Measurements from ENCODE around the gene RS1. TPM values are rescaled to one million over a fixed set of nuclear protein-coding genes. Genes with fewer than 3 reads are reported as not detected.

The RS1 gene
- total and polyA plus RNA-seq, 8 donors, result 0.15 to 5.2 (median 0.25) TPM

- peak in 1 of 4 donors; percentile 13 for DNase-seq
- H3K4me3 ChIP-seq, result no peak overlapping the region
- no peaks in the 10 kb centered on the region for H3K9me3 ChIP-seq
- no peaks in the 10 kb centered on the region for H3K27me3 ChIP-seq
- intact Hi-C loops (cut with DNase I), result no loop called here
- no peaks in the 10 kb centered on the region for H3K36me3 ChIP-seq
- no peaks in the 10 kb centered on the region for H3K4me1 ChIP-seq
- H3K27ac ChIP-seq, result peak overlapping the region in 1 of 2 donors; percentile 5
- TF ChIP-seq CTCF (IDR thresholded peaks at IDR 0.05), result no peak
- peak; percentile 82 for ATAC-seq
Observed at GRCh38 chrX:18654875-18655836, 16.8 kb downstream of the RS1 start.

GRCh38 chrX:18652636-18653035 is 19.3 kb downstream of the RS1 start:
- Histone ChIP-seq H3K27me3 (no peaks in the 10 kb centered on the region), H3K4me1 (no peaks in the 10 kb centered on the region), H3K4me3 (no peak overlapping the region), H3K9me3 (no peaks in the 10 kb centered on the region), H3K27ac (no peak overlapping the region), H3K36me3 (no peaks in the 10 kb centered on the region)
- no peak for DNase-seq
- no peak for TF ChIP-seq CTCF (IDR thresholded peaks at IDR 0.05)
- ATAC-seq, result no peak
- intact Hi-C loops (cut with DNase I), result no loop called here

- H3K27me3 ChIP-seq, result no peaks in the 10 kb centered on the region
- no peaks in the 10 kb centered on the region for H3K4me1 ChIP-seq
- peak overlapping the region in 1 of 2 donors; percentile 26 for H3K27ac ChIP-seq
- no peak for ATAC-seq
- no peak for TF ChIP-seq CTCF (IDR thresholded peaks at IDR 0.05)
- H3K9me3 ChIP-seq, result no peaks in the 10 kb centered on the region
- intact Hi-C loops (cut with DNase I), result no loop called here
- H3K4me3 ChIP-seq, result no peak overlapping the region
- H3K36me3 ChIP-seq, result no peaks in the 10 kb centered on the region
- DNase-seq, result no peak
Observed at GRCh38 chrX:18650662-18651061, 21.2 kb downstream of the RS1 start.

GRCh38 chrX:18649498-18649951 is 22.4 kb downstream of the RS1 start:
- ATAC-seq (peak; percentile 83), DNase-seq (peak in 2 of 4 donors; percentile 16 to 56)
- Histone ChIP-seq H3K4me1 (no peaks in the 10 kb centered on the region), H3K4me3 (no peak overlapping the region), H3K36me3 (no peaks in the 10 kb centered on the region), H3K27ac (peak overlapping the region; percentile 26 to 33), H3K27me3 (no peaks in the 10 kb centered on the region), H3K9me3 (no peaks in the 10 kb centered on the region)
- no peak for TF ChIP-seq CTCF (IDR thresholded peaks at IDR 0.05)
- intact Hi-C loops (cut with DNase I), result no loop called here

GRCh38 chrX:18647621-18648020 is 24.3 kb downstream of the RS1 start:
- ATAC-seq, result no peak
- Histone ChIP-seq H3K4me1 (no peaks in the 10 kb centered on the region), H3K27ac (no peak overlapping the region), H3K36me3 (no peaks in the 10 kb centered on the region), H3K9me3 (no peaks in the 10 kb centered on the region), H3K4me3 (no peak overlapping the region), H3K27me3 (no peaks in the 10 kb centered on the region)
- no peak for DNase-seq
- TF ChIP-seq CTCF (IDR thresholded peaks at IDR 0.05), result no peak
- intact Hi-C loops (cut with DNase I), result no loop called here

Measured in left lung (tissue), 10 donors.